Fibroblast of pulmonary artery (primary cell): ENCODE data around the gene HCAR3.
A peak's percentile ranks its signal among the peaks of the same experiment; 100 is the strongest.

ENCODE experiments used
- DNase-seq: peaks from one replicate; pipeline ENCODE4 v3.0.0-alpha.2; 2010; ENCODE audit warnings: low read depth
- H3K4me3 ChIP-seq: replicated peaks from 2 replicates; pipeline ENCODE4 v1.5.1; 2011; ENCODE audit warnings: low read depth, mild to moderate bottlenecking, control low read depth, low read length, moderate library complexity
- TF ChIP-seq, protein P1 (sequence below): IDR thresholded peaks from 2 replicates; pipeline ENCODE4 v1.5.1; 2011; ENCODE audit warnings: mild to moderate bottlenecking, control low read depth, low read length, inconsistent platforms; ENCODE audit errors: missing control alignments

The HCAR3 gene

GRCh38 chr12:122747224-122748135 lies 30.9 kb upstream of the HCAR3 start:
- H3K4me3 ChIP-seq, result no peak overlapping the region
- DNase-seq, result no peak
- TF ChIP-seq, protein P1, sequence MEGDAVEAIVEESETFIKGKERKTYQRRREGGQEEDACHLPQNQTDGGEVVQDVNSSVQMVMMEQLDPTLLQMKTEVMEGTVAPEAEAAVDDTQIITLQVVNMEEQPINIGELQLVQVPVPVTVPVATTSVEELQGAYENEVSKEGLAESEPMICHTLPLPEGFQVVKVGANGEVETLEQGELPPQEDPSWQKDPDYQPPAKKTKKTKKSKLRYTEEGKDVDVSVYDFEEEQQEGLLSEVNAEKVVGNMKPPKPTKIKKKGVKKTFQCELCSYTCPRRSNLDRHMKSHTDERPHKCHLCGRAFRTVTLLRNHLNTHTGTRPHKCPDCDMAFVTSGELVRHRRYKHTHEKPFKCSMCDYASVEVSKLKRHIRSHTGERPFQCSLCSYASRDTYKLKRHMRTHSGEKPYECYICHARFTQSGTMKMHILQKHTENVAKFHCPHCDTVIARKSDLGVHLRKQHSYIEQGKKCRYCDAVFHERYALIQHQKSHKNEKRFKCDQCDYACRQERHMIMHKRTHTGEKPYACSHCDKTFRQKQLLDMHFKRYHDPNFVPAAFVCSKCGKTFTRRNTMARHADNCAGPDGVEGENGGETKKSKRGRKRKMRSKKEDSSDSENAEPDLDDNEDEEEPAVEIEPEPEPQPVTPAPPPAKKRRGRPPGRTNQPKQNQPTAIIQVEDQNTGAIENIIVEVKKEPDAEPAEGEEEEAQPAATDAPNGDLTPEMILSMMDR, result no peak

- TF ChIP-seq, protein P1, result no peak
- no peak overlapping the region for H3K4me3 ChIP-seq
- no peak for DNase-seq
Observed at GRCh38 chr12:122743895-122744525, 27.4 kb upstream of the HCAR3 start.

DNA sequence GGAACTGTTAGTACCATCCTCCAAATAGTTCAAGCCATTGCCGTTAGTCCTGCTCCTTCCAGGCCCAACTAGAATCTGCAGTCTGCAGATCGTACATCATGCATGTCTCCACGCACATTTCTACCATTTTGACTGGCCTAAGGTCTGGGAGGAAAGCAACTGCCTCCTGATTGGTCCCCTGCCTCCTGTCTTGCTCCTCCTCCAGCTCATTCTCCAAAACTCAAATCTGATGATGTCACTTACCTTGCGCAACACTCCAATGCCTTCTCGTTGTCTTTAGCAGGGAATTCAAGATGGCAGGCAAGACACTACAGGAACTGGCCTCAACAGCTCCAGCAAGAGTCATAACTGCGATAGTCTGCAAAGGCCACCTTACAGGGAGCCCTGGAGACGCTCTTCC lies 23.7 kb upstream of the HCAR3 start:
- H3K4me3 ChIP-seq, result no peak overlapping the region
- TF ChIP-seq, protein P1, result no peak
- peak; percentile 14 for DNase-seq

DNA sequence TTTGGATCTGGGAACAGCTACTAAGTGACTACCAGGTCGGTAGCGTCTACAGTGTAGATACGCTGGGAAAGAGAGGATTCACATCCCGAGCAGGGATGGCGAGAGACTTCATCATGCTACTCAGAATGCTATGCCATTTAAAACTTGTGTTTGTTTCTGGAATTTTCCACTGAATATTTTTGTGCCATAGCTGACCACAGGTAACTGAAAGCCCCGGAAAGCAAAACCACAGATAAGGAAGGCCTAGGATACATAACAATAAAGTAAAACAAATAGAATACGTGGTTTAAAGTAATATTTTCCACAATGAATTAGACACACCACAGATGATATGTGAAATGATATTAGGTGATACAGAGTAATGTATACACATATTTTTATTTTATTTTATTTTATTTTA lies 22.0 kb upstream of the HCAR3 start:
- TF ChIP-seq, protein P1, result no peak
- peak; percentile 4 for DNase-seq
- H3K4me3 ChIP-seq, result no peak overlapping the region

DNA sequence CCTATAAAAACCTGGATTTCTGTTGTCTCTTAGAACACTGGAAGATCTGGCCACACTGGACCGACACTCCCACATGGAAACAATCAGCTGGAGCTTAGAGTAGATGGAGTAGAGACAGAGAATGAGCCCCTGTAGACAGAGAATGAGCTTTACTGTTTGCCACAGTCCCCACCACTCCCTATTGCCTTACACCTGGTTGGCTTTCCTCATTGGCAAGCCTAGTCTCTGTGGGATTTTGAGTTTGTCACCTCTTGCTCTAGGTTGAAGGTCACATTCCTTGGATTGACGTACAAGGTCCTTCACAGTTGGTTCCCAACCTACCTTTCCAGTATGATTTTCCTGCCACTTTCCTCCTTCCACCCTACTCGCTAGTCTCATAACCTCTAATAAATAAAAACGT lies 16.0 kb upstream of the HCAR3 start:
- H3K4me3 ChIP-seq, result no peak overlapping the region
- DNase-seq, result no peak
- TF ChIP-seq, protein P1, result no peak

GRCh38 chr12:122732170-122732569 lies 15.6 kb upstream of the HCAR3 start:
- TF ChIP-seq, protein P1, result no peak
- DNase-seq, result no peak

More at GRCh38 chr12:122732170-122732569, 15.6 kb upstream of the HCAR3 start:
- no peak overlapping the region for H3K4me3 ChIP-seq
